HG03196 (cell line): ENCODE data around the gene ZCCHC24.
"Not testable (repeated sequence)": the region's sequence is repeated elsewhere in the genome, so short reads cannot be mapped to it uniquely, and the experiment has no call there.

Experiments used
- ATAC-seq: cut with Tn5 transposase; IDR thresholded peaks from one replicate; pipeline ENCODE4 v1.9.1; 2021; ENCODE audit not compliant: unreplicated experiment

Gene ZCCHC24

DNA sequence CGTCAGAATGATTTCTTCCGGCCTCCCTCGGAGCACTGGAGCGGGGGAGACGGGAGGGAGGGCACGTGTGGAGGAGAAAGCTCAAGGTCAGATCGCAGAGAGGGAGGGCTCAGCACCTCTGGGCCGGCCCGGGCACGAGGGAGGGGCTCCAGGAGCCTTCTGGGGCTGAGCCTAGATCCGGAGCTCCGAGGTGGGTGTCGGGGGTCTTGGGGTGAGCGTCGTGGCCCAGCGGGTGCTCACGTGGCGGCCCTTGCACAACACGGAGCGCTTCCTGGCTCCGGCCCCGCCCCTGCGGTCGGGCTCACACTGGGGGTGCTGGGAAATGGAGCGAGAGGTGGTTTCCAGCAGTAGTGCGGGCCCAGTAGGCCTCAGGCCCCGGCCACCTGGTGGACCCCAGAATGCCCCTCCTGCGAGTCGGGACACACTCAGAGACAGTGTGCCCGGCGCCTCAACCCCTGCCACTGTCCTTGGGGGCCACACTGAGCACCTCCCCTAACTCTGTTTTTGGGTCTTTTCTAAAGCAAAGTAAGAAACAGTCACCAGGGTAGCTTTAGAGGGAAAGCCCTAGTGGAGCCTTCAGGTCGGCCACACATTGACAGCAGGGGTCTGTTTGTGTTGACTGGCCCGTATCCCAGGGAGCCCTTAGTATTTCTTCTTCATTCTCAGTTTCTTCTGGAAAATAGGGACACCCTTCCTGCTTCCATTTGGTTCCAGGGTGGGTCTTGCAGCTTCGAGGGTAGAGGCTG lies 97.4 kb downstream of the ZCCHC24 start:
- peak; percentile 57 for ATAC-seq

DNA sequence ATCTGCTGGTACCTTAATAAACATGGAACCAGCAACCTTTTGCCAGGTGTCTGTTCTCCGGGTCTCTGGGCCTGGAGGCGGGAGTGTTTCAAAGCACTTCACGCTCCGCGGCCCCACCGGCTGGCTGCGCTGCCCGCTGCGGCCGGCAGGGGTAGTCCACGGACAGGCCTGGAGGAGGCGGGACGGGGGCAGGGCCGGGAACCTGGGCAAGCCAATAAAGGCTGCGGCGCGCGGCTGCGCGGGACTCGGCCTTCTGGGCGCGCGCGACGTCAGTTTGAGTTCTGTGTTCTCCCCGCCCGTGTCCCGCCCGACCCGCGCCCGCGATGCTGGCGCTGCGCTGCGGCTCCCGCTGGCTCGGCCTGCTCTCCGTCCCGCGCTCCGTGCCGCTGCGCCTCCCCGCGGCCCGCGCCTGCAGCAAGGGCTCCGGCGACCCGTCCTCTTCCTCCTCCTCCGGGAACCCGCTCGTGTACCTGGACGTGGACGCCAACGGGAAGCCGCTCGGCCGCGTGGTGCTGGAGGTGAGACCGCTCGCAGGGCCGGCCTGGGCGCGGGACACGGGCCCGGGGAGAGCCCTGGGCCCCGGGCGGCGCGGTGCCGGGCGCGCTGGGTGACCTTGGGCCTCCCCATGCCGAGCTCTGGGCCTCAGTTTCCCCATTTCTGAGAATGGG lies 98.1 kb downstream of the ZCCHC24 start, which contains the start of gene PPIF:
PPIF (plus strand) TSS at position 244 of the 668 bp plus-strand sequence; CDS start at position 324, 80 bp downstream.
- peak; percentile 71 for ATAC-seq

DNA sequence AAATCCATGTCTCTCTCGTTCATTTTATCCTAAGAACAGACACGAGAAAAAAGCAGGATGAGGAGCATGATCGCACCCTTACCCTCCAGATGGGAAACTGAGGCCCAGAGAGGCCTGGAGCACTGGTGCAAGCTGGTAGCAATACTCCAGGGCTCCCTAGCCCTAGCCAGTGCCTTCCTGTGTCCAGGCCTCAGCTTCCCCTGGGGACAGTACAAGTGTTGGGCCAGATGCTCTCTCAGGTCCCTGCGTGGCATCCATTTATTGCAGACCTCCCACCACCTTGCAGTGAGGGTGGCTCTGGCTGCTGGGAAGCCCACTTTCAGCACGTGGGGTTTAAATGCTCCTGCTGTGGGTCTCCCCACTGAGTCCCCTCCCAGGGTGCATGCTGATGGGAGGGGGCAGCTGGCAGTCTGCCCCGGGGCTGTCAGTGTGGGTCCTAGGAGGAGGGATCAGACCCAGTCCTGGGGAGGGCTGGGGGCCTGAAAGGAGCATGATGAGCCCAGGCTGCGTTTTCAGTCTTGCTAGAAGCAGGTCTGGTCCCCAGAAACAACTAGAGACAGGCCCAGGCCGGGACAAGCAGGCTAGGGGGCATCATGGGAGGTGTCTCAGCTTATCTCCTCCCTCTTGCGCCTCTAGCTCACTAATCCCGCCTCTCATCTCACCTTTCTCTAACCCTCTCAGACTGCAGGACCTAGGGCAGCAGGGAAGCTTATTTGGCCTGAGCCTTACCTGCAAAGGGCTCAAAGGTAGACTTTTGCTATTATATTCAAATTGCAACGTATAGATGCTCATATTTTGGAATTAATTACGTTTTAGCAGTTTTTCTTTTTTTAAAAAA lies 98.8 kb downstream of the ZCCHC24 start:
- no peak for ATAC-seq

DNA sequence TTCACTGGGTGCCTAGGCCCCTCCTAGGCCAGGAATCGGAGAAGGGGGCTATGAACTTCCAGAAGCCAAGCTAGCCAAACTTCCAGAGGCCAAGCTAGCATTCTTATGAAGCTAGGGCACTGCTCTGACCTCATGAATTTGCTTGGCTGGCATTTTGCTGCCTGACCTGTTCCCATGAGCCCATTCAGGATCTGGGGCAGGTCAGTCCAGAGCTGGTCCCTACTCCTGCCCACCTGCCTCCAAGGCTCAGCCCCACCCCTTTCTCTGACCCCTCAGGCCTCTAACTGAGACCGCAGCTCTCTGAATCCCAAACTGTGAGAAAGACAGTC lies 99.4 kb downstream of the ZCCHC24 start:
- ATAC-seq, result no peak

DNA sequence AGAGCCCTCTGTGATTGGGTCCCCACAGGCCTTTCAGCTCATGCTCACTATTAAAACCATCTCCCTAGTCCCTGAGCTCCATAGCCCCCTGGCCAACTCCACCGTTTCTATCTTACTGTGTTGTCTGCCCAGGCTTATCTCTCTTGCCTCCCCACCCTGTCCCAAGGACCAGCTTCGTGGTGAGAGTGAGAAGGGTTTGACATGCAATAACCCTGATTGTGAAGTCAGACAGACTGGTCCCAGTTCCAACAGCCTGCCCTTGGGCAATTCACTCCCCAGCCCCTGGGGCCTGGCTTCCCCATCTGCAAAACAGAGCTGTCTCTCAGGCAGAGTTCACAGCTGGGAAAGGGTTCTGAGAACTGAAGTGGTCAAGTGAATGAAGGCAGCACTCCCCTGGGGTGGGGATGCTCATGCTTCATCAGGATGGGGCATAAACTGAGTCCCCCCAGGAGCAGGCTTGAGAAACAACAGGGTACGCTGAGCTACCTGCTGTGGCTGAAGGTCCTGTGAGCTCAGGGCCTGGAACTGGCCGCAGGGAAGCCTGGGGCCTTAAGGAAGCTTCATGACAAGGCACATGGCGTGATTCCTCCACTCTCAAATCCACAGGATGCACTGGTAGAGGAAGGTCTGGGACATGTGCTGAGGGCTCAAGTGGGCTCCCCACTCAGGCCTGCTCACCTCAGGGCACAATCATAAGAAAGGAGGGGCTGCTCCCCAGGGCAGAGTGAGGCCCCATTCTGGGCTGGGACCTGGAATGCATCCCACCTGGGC lies 100.0 kb downstream of the ZCCHC24 start:
- ATAC-seq, result no peak

DNA sequence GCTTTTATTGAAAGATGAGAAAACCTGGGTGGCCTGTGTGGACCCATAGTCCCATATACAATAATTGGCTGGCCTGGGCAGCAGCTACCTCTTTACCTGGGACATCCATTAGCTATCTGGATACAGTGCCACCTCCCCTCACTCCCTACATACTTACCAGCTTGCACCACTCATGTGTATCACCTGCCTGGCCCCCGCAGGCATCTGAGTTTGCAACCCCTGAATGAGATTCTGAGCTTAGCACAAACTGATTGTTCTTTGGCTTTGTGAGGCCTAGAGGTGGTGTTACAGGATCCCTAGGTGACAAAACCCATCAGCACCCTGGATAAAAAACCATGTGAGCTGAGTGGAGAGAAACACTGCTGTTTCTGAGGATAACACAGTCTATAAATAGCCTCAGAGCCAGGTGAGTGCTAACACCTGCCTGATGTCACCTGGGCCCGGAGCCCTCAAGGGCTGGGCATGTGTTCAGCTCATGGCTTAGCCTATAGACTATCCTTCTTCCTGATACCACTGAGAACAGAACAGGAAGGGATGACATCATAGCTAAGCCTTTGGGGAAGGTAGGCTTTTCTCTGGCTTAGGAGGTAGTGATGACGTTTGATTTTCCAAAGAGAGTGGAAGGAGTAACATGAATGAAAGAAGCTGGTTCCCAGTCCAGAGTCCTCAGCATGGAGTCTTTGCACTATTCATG lies 100.8 kb downstream of the ZCCHC24 start:
- no peak for ATAC-seq

DNA sequence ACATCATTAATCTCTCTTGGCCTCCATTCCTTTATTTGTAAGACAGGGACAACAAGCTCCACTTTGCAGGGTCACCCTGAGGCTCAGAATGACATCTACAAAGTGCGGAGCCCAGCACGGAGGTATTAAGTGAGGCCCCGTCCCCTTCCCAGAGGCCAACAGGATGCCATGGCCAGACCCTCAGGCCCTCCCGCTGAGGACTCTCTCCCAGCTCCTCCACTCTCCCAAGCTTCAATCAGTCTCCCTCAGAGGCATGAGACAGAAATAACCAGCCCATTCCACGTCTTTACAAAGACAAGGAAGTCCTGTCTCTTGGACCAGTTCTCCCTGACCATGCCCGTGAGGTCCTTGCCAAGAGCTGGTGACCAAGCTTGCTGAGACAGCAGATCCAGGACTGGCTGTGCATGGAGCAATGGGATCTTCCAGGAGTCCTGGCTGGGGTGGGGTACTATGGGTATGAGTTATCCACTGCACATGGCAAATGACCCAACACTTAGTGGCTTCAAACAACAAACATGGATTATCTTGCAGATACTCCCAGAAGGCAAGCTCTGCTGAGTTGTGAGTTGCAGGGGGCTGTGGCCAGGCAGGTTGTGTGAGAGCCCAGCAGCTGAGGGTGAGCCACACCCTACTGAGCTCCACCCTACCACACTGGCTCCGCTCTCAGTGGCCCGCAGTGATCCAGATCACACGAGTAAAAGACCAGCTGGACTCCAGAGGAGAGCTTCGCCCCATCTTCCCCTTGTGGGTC lies 102.4 kb downstream of the ZCCHC24 start:
- ATAC-seq, result no peak

DNA sequence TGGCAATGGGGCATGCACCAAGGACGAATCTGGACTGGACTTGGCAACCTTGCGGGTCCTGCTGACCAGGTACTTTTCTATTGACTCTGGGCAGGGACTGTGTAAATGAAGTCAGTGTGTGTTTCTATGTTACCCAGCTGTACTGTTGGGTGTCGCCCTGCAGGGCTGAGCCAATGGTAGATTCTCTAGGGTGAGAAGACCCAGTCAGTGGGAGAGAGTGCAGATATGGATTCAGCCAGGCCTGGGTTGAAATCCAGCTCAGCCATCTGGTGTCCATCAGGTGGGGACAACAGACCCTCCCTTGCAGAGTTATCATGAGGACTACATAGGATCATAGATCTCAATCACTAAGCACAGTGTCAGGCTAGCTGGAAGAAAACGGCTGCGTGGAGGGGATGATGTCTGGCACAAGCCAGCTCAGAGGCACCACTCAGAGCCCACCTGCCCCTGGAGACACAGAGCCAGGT lies 103.1 kb downstream of the ZCCHC24 start:
- no peak for ATAC-seq

DNA sequence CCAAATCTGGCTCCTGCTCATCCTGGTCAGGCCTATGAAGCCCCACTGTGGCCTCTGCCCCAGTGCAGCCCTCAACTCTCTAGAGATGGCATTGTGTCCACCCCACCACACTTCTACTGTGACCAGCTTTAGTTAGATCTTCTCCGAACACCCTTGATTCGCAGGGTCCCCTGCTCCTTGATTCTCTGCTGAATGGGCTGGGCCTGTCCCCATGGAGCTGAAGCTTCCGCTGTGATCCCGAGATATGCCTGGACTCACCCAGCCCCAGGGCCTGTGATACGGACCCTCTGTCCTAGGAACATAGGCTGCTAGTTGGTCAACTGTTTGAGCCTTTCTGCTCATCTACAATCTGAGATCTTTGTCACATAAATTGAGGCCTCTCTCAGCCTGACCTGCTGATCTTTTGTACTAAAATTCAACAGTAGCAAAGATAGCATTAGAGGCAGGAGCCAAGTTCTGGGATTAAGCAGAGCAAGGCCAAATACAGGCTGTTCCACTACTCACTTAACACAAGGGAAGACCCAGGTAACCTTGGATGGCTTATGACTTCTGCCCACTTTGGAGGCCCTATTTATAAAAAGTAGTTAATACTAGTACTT lies 104.7 kb downstream of the ZCCHC24 start:
- ATAC-seq, result no peak

DNA sequence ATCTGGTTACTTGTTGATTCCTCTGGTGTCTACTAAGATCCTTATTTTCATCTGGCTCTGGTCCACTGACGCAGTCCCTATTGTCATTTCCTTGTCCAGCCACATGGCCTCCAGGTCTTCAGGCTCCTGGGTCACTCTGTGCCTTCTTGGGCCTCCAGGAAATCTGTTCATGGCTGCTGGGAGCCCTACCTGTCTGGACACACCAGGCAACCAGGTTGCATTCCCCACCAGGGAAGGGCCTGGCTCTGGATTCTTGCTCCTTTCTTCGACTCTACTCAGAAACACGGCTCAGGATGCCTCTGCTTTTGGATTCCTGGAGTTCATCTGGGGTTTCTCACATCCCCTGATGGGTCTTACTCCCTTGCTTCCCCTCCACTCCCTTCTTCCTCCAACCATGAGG lies 106.2 kb downstream of the ZCCHC24 start:
- ATAC-seq, result no peak

DNA sequence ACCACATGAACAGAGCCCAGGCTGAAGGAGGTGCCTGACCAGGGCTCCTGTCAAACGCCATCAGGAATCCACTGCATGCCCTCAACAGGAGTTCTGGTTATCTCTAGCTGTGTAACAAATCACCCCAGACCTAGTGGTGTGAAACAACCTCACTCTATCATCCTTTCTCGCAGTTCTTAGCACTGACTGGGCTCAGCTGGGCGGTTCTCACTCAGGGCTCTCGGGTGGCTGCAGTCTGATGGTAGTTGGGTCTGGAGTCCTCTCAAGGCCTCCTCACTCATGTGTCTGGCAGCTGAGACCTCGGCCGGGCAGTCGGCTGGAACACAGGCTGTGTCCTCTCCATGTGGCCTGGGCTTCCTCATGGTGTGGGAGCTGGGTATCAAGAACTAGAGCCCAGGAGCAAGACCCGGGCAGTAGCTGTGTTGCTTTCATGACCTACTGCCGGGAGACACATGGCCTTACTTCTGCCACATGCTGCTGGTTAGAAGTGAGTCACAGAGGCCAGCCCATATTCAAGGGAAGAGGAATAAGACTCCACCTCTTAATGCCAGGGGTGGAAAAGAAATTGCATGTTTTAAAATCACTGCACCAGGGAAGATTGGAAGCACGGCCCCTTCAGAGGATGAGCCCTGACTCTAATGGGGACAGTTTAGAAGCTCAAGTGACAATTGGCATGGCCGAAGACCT lies 107.5 kb downstream of the ZCCHC24 start:
- ATAC-seq, result not testable (repeated sequence)

DNA sequence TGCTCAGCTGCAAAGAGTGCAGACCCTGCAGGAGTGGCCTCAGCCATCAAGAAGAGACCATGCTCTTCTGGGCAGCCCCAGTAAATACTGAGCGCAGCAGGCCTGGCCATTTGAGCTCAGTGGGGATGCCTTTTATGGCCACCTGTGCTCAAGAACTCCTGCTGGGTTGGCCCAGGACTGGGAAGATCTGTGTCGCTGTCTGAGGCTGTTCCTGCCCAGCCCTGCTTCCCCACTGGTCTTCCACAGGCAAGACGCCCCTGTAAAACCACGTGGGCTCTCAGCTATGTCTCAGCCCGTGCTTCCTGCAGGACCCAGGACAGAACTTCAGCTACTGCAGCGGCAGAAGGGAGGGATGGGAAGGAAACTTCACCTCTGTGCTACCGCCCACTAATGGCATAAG lies 108.7 kb downstream of the ZCCHC24 start:
- no peak for ATAC-seq

DNA sequence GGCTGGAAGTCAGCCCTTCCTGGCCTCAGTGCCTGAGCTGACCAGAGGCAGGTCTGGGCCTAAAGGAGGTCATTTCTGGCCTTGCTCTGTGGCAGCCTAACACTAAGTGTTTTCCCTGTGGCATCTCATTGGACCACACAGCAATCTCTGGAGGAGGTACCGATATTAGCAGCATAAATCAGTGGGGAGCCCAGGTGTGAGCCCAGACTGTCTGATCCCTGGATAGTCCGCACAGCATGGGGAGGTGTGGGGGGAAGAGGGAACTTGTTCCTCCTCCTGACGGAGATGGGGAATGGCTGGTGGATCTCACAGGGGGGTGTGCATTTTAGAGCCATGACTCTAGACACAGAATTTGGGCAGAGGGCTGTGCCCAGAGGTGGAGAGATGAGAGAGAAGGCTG lies 109.1 kb downstream of the ZCCHC24 start:
- ATAC-seq, result no peak

DNA sequence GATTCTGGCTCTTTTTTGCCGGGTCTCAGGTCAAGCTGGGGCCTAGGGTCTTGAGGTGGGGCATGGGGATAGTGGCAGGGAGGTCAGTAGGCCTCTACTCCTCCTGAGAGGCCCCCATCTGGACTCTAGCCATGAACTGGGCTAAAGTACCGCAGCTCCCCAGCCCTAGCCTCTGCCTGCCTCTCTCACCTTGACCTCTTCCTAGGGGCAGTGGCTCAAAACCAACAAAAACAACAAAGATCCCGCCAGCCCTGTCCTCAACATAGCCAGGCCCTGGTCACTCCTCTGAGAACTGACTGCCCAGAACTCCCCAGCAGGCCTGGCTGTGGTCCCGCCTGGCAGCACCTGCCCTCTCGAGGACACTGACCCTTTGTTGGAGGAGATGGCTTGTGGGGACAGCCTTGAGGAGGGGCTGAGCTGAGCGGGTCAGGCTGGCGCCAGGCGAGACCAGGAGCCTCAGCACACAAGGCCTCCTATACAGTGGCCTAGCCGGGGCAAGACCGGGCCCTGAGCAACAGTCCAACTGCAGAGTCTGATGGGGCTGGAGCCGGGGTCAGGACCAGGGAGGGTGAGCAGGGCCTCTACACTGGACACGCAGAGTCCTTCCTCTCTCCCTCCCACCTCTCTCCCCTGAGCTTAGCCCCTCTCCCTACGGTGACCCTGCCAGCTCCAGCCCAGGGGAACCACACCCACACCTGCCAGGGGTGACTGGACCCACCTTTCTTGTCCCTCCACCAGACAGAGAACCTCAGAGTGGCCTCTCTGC lies 109.8 kb downstream of the ZCCHC24 start:
- no peak for ATAC-seq

DNA sequence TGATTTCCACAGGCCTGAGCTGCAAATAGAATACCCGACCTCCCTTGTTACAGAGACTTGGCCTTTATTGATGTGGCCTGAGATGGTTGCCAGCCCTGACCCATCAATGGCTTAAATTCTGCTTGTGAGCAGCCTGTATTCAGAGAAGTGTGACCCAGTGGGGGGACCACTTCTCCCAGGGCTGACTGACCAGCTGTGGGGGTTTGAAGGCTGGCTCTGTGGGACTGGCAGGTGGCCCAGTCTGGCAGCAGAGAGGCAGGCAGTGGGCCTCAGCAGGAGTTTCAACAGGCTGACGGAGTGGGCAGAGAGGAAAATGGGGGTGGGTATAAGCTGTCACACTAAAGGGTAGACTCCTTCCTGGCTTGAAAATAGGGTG lies 110.3 kb downstream of the ZCCHC24 start:
- no peak for ATAC-seq

DNA sequence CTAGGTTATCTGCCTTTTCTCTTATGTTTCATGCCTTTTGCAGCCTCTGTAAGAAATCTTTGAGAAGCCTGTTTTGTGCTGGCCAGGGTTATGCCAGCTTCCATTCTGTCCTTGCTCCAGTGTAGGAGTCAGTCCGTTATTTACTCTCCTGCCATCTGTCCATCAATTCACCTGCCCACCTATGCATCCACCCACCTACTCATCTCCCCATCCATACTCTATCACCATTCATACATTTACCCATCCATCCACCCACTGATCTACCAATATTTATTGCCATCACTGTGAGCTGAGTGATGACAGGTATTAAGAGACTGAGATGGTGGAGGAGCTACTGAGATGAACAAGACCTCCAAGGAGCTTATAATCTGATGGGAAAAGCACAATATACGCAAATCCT lies 110.9 kb downstream of the ZCCHC24 start:
- ATAC-seq, result no peak

DNA sequence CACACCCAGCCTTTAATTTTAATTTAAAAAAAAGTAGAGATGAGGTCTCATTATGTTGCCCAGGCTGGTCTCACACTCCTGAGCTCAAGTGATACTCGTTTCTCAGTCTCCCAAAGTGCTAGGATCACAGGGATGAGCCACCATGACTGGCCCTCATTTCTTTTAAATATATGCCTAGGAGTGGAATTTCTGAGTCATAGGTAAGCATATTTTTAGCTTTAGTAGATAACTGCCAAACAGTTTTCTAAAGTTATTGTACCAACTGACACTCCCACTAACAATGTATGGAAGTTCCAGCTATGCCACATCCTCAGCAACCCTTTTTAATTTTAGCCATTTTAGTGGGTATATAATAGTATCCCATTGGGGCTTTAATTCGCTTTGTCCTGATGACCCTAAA lies 111.9 kb downstream of the ZCCHC24 start:
- ATAC-seq, result no peak
